Measurements from ENCODE around the gene KIF16B.

KIF16B gene

DNA sequence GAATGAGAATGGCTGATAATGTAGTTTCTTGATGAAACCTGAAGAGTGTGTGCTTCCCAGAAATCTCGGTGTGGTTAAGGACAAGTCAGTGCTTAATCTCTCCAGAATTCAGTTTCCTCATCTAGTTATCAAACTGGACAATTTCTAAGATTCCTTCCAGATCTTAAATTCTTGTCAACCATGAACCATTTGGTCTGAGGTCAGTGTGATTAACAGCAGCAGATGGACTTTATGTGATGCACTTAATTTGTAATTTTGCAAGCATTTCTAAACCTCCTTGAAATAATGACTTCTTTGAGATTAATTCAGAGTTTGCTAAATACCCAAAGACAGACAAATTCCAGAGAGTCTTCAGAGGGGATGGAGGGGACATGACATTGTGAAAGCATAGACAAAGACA lies 160.3 kb downstream of the KIF16B start:
- no peak overlapping the region for H3K4me3 ChIP-seq (ENCODE audit: low read depth, low read length)
- TF ChIP-seq, protein P1, sequence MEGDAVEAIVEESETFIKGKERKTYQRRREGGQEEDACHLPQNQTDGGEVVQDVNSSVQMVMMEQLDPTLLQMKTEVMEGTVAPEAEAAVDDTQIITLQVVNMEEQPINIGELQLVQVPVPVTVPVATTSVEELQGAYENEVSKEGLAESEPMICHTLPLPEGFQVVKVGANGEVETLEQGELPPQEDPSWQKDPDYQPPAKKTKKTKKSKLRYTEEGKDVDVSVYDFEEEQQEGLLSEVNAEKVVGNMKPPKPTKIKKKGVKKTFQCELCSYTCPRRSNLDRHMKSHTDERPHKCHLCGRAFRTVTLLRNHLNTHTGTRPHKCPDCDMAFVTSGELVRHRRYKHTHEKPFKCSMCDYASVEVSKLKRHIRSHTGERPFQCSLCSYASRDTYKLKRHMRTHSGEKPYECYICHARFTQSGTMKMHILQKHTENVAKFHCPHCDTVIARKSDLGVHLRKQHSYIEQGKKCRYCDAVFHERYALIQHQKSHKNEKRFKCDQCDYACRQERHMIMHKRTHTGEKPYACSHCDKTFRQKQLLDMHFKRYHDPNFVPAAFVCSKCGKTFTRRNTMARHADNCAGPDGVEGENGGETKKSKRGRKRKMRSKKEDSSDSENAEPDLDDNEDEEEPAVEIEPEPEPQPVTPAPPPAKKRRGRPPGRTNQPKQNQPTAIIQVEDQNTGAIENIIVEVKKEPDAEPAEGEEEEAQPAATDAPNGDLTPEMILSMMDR (IDR thresholded peaks at IDR 0.05; ENCODE audit: control insufficient read depth, extremely low read depth, insufficient read depth) = no peak
- no peak for DNase-seq (ENCODE audit: low read depth)

DNA sequence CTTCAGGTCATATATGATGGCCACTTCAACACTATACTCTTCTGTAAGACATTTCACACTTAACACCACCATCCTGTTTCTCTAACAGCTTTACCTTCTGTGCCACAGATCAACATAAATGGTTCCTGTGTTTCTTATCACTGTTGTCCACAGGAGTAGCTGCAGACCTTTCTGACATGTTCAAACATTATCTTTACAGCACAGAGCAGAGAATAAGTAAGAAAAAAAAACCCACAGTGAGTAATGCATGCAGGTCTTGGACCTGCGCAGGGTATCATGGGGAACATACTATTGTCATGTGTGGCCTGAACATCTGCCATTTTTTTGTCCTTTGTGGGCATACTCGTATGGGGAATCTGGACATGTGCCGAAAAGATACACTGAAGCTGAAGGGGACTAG lies 161.9 kb downstream of the KIF16B start:
- TF ChIP-seq, protein P1 (IDR thresholded peaks at IDR 0.05; ENCODE audit: control insufficient read depth, extremely low read depth, insufficient read depth) = no peak
- H3K4me3 ChIP-seq (ENCODE audit: low read depth, low read length) = no peak overlapping the region
- DNase-seq (ENCODE audit: low read depth) = no peak

DNA sequence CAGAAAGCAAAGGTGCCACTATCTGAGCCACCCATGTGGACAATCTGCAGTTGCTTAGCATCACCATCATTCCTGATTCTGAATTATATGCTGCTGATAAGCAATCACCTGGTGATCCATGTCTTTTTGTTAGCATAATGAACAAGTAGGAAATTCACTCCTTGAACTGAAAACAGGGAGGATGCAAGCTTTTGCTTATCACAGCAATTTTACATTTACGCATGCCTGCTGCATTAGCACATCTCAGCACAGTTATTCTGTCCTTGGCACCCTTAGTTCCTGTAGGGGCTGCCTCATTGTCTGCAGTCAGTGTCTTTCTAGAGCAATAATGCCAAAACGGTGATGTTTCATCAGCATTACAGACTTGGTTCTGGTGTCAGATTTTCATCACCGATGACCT lies 162.6 kb downstream of the KIF16B start:
- no peak overlapping the region for H3K4me3 ChIP-seq (ENCODE audit: low read depth, low read length)
- TF ChIP-seq, protein P1 (IDR thresholded peaks at IDR 0.05; ENCODE audit: control insufficient read depth, extremely low read depth, insufficient read depth) = no peak
- DNase-seq (ENCODE audit: low read depth) = no peak

DNA sequence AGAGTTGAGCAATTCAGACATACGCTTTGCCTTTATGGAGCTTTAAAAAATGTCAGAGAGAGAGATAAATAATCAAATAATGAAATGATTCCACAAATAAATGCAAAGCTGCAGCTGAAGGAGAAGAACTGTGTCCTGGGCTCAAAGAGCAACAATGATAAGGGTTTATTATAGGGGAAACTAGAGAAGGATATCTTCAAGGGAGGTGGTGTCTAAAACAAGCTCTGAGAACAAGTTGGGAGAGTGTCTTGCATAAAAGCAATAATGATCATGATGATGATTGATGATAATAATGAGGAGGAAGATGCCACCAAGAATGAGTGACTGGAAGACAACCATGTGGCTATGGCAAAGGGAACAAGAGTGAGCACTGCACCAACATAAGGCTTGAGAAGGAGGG lies 164.3 kb downstream of the KIF16B start:
- TF ChIP-seq, protein P1 (IDR thresholded peaks at IDR 0.05; ENCODE audit: control insufficient read depth, extremely low read depth, insufficient read depth) = no peak
- no peak overlapping the region for H3K4me3 ChIP-seq (ENCODE audit: low read depth, low read length)
- DNase-seq (ENCODE audit: low read depth) = no peak

DNA sequence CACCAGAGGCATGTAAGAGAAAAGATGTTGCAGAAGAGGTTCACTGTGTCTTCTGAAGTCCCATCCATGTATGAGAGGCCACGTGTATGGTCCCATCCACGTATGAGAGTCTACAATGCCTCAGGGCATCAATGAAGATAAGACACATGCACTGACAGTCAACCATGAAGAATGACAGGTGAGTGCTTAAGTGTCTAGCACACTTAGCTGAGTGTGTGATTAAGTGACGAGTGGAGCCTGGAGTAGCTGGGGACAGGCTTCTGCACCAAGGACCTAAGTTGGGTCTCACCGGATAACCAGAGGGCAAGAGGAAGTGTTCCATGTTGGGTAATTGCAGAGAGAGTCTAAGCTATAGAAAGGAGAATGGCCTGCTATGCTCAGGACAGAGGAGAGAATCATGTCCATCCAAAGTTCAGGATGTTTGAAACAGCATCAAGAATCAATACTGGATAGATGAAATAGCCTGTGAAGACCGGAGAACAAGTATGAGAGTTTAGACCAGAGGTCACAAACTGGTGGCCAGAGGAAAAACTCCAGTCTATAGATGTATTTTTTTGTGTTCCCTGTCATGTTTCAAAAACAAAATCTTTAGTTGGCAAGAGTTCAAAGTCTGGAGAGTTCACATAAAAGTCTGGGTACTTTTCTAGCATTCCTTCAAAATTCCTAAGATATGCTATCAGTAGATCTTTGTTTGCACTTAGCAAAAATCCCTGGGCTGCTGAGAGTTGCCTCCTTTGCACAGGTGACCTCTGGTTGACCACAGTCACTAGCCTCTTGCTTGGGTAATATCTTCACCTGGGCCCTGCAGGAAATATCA lies 165.8 kb downstream of the KIF16B start:
- TF ChIP-seq, protein P1 (IDR thresholded peaks at IDR 0.05; ENCODE audit: control insufficient read depth, extremely low read depth, insufficient read depth) = no peak
- no peak overlapping the region for H3K4me3 ChIP-seq (ENCODE audit: low read depth, low read length)
- DNase-seq (ENCODE audit: low read depth) = no peak

DNA sequence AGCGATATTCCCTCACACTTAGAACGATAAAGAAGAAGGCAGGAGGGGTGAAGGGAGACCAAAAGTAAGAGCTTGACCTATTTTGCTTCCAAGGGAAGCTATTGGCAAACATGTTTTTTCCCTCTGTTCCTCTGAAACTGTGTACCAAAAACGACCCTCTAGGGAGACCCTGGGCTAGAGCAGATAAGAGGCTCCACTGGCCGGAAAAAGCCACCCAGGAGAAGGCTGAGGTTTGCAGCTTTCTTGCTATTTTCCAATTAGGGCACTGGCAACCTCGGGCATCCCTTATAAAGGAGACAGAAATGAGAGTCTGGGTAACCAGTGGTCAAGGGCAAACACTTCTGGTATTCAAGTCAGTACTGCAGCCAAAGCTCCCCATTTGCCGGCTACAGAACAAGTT lies 168.0 kb downstream of the KIF16B start:
- TF ChIP-seq, protein P1 (IDR thresholded peaks at IDR 0.05; ENCODE audit: control insufficient read depth, extremely low read depth, insufficient read depth) = no peak

DNA sequence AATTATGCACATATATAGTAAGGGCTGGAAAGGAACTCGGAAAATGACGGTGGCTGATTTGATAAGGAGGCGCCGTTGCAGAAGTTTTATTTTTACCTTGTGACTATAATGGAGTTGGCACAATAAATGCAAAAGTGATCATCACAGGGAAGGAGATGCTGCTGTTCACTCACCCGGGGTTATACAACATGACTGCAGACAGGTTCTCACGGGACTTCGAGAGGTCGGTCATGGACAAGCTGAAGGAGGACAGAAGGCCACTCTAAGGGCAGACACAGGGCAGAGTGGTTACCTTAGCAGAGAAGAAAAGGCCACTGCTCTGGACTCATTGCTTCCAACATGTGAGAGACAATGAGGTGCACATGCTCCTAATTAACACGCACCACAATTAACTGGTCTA lies 168.6 kb downstream of the KIF16B start:
- no peak for DNase-seq (ENCODE audit: low read depth)
- TF ChIP-seq, protein P1 (IDR thresholded peaks at IDR 0.05; ENCODE audit: control insufficient read depth, extremely low read depth, insufficient read depth) = no peak
- no peak overlapping the region for H3K4me3 ChIP-seq (ENCODE audit: low read depth, low read length)

More for the DNA sequence above, 168.0 kb downstream of the KIF16B start:
- no peak overlapping the region for H3K4me3 ChIP-seq (ENCODE audit: low read depth, low read length)
- DNase-seq (ENCODE audit: low read depth) = no peak

Measured in LNCaP clone FGC (cell line).